Adrenal gland (tissue), 12 donors: Measurements from ENCODE around the gene TAL1. TPM values are rescaled to one million over a fixed set of nuclear protein-coding genes. Genes with fewer than 3 reads are reported as not detected.
"Not testable (repeated sequence)": the region's sequence is repeated elsewhere in the genome, so short reads cannot be mapped to it uniquely, and the experiment has no call there.

ENCODE experiments used
- DNase-seq, 7 donors: peaks; one replicate each; pipeline ENCODE4 v3.0.0-alpha.2; 2019 to 2020
- H3K27ac ChIP-seq, 5 donors: fragments of 200-600 bp; sonication (generic) in 4 of 5; 1 replicate in 3 of 5; 2 replicates in 2 of 5; pipeline versions ENCODE4 v1.5.1 to v1.8.0; 2016 to 2020; ENCODE audit warnings: mild to moderate bottlenecking in 1 of 5
- H3K27me3 ChIP-seq: fragments of 200-600 bp; 2 replicates; pipeline ENCODE4 v1.8.0; 2021
- H3K36me3 ChIP-seq, 2 donors: fragments of 200-600 bp; replicated peaks in 1 of 2; 1 replicate in 1 of 2; 2 replicates in 1 of 2; pipeline versions ENCODE4 v1.5.1 to v1.8.0; 2018 to 2022
- H3K4me1 ChIP-seq, 2 donors: fragments of 200-600 bp; replicated peaks in 1 of 2; 1 replicate in 1 of 2; 2 replicates in 1 of 2; pipeline versions ENCODE4 v1.5.1 to v1.8.0; 2018 to 2021
- H3K4me3 ChIP-seq, 4 donors: fragments of 200-600 bp; sonication (generic) in 3 of 4; one replicate each; pipeline ENCODE4 v1.5.1; 2016 to 2018
- H3K9me3 ChIP-seq, 3 donors: fragments of 200-600 bp; sonication (generic) in 1 of 3; replicated peaks in 1 of 3; 1 replicate in 2 of 3; 2 replicates in 1 of 3; pipeline versions ENCODE4 v1.5.1 to v1.8.0; 2016 to 2021
- POLR2A ChIP-seq, 2 donors: fragments of 450-650 bp; IDR thresholded peaks; one replicate each; pipeline ENCODE4 v1.6.1; 2017; ENCODE audit warnings: antibody characterized with exemption in 2 of 2, mild to moderate bottlenecking in 2 of 2, moderate library complexity in 1 of 2
- WGBS, 4 donors: extraction: QIAGEN DNeasy Blood & Tissue Kit in 2 of 4; methylation state at CpG; one replicate each; pipeline versions ENCODE4 v1.1.5 to v1.1.7; 2013 to 2017; 5-methylcytosine and 5-hydroxymethylcytosine counted together
- intact Hi-C, 2 donors: fragments of 100-400 bp; cut with DNase I; formaldehyde crosslinking; loops; one replicate each; pipeline versions ENCODE4 v1.14.1 to v1.15.0; 2022 to 2023
- polyA plus RNA-seq, 3 donors: library from polyadenylated mRNA; stranded (reverse); fragments of 200-250 nt in 2 of 3; fragments of 350-450 nt in 1 of 3; fragmentation: Illumina TruSeq in 1 of 3; extraction: RNeasy Lipid Tissue Mini Kit (QIAGEN cat#74804) in 1 of 3; gene quantifications; one replicate each; pipeline ENCODE4 v1.2.3, GENCODE V29; 2013 to 2014
- total RNA-seq, 9 donors: library from RNA; depleted of rRNA in 4 of 9; stranded (reverse); fragments of >200 nt in 4 of 9; fragments of 120-200 nt in 1 of 9; fragmentation: NEBNext Ultra II Directional in 1 of 9; extraction: Animal tissue kit (Norgen Biotek cat#: 25700) in 1 of 9; gene quantifications; one replicate each; pipeline versions ENCODE4 v1.1.0 to v1.2.4, GENCODE V29; 2013 to 2023
- TF ChIP-seq, protein P1 (sequence below), 6 experiments: fragments of 450-650 bp in 4 of 6; fragments of 200-600 bp in 2 of 6; sonication (generic) in 1 of 6; IDR thresholded peaks; 1 replicate in 5 of 6; 2 replicates in 1 of 6; pipeline versions ENCODE4 v1.5.1 to v1.8.0; 2016 to 2021; ENCODE audit warnings: antibody characterized with exemption in 6 of 6, mild to moderate bottlenecking in 2 of 6, moderate library complexity in 1 of 6
- donor health status: healthy with polysubstance abuse.
- donor health status: Bipolar disorder and iron deficiency.
- donor health status: DM: yes; HTN: yes; CAD: no.
- donor health status: DM: no; HTN: no; CAD: no.
- donor health status: DM: no; HTN: no; CAD: no.
- donor health status: DM: yes; HTN: yes; CAD: no.

The TAL1 gene
- total and polyA plus RNA-seq, 12 donors, result 1.2 to 13.4 (median 3.2) TPM

GRCh38 chr1:47205918-47206317 is 26.1 kb downstream of the TAL1 start:
- no peaks in the 10 kb centered on the region for H3K36me3 ChIP-seq
- intact Hi-C loops, result no loop called here
- H3K27me3 ChIP-seq, result no peaks in the 10 kb centered on the region
- no peak for DNase-seq
- H3K27ac ChIP-seq, result no peak overlapping the region
- no peak for TF ChIP-seq POLR2A (IDR thresholded peaks at IDR 0.05)
- 73 to 83% (median 79%) methylated on average over 5 of the region's 5 CpGs for WGBS, 4 donors
- no peak overlapping the region for H3K4me3 ChIP-seq
- H3K9me3 ChIP-seq, result no peaks in the 10 kb centered on the region
- H3K4me1 ChIP-seq, result no peaks in the 10 kb centered on the region

GRCh38 chr1:47203504-47203903 is 28.5 kb downstream of the TAL1 start:
- intact Hi-C loops, result not testable (repeated sequence)

DNA sequence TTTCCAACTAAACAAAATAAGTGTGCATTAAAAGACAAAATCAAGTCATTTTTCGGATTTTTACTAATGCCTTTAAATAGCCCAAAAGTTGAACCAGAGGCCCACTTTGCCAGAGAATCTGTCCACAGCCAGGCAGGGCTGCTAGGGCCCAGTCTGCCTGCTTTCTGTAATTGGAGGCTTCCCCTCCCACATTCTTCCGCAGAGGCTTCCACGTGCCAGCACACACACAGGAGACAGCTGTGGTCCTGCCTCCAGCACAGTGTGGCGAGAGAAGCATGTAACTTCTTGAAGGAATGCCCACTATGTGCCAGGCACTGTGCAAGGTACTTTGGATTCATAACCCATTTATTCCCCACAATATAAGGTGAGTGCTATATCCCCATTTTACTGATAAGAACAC is 30.8 kb downstream of the TAL1 start:
- WGBS, 4 donors, result 44 to 56% (median 50%) methylated on average over 4 of the region's 4 CpGs
- H3K27me3 ChIP-seq, result no peaks in the 10 kb centered on the region
- H3K4me3 ChIP-seq, result no peak overlapping the region
- TF ChIP-seq POLR2A (IDR thresholded peaks at IDR 0.05), result no peak
- TF ChIP-seq, protein P1, sequence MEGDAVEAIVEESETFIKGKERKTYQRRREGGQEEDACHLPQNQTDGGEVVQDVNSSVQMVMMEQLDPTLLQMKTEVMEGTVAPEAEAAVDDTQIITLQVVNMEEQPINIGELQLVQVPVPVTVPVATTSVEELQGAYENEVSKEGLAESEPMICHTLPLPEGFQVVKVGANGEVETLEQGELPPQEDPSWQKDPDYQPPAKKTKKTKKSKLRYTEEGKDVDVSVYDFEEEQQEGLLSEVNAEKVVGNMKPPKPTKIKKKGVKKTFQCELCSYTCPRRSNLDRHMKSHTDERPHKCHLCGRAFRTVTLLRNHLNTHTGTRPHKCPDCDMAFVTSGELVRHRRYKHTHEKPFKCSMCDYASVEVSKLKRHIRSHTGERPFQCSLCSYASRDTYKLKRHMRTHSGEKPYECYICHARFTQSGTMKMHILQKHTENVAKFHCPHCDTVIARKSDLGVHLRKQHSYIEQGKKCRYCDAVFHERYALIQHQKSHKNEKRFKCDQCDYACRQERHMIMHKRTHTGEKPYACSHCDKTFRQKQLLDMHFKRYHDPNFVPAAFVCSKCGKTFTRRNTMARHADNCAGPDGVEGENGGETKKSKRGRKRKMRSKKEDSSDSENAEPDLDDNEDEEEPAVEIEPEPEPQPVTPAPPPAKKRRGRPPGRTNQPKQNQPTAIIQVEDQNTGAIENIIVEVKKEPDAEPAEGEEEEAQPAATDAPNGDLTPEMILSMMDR (IDR thresholded peaks at IDR 0.05), result no peak
- no peaks in the 10 kb centered on the region for H3K36me3 ChIP-seq
- intact Hi-C loops, result no loop called here
- H3K9me3 ChIP-seq, result no peaks in the 10 kb centered on the region
- no peaks in the 10 kb centered on the region for H3K4me1 ChIP-seq
- H3K27ac ChIP-seq, result no peak overlapping the region
- no peak for DNase-seq

More at GRCh38 chr1:47203504-47203903, 28.5 kb downstream of the TAL1 start:
- not testable (repeated sequence) for H3K4me1 ChIP-seq, H3K9me3 ChIP-seq, H3K27ac ChIP-seq, H3K27me3 ChIP-seq, H3K4me3 ChIP-seq, DNase-seq, H3K36me3 ChIP-seq
- WGBS, 4 donors, result 28 to 48% (median 43%) methylated on average over 2 of the region's 2 CpGs

GRCh38 chr1:47198214-47198613 is 33.8 kb downstream of the TAL1 start:
- WGBS, 4 donors, result 71 to 80% (median 73%) methylated on average over 4 of the region's 4 CpGs
- H3K27ac ChIP-seq, result no peak overlapping the region
- H3K4me1 ChIP-seq, result no peaks in the 10 kb centered on the region
- H3K9me3 ChIP-seq, result no peaks in the 10 kb centered on the region
- DNase-seq, result no peak
- H3K27me3 ChIP-seq, result no peaks in the 10 kb centered on the region
- H3K36me3 ChIP-seq, result no peaks in the 10 kb centered on the region
- no peak for TF ChIP-seq POLR2A (IDR thresholded peaks at IDR 0.05)
- TF ChIP-seq, protein P1 (IDR thresholded peaks at IDR 0.05), result no peak
- H3K4me3 ChIP-seq, result no peak overlapping the region
- intact Hi-C loops, result no loop called here

GRCh38 chr1:47196622-47197021 is 35.4 kb downstream of the TAL1 start:
- no peaks in the 10 kb centered on the region for H3K27me3 ChIP-seq
- no peak overlapping the region for H3K4me3 ChIP-seq
- H3K27ac ChIP-seq, result no peak overlapping the region
- no peaks in the 10 kb centered on the region for H3K4me1 ChIP-seq
- H3K36me3 ChIP-seq, result no peaks in the 10 kb centered on the region
- 36 to 51% (median 43%) methylated on average over 2 to 3 of the region's 3 CpGs for WGBS, 4 donors
- TF ChIP-seq POLR2A (IDR thresholded peaks at IDR 0.05), result no peak
- TF ChIP-seq, protein P1 (IDR thresholded peaks at IDR 0.05), result no peak
- peak in 1 of 7 donors; percentile 35 for DNase-seq
- no peaks in the 10 kb centered on the region for H3K9me3 ChIP-seq
- intact Hi-C loops, result no loop called here

DNA sequence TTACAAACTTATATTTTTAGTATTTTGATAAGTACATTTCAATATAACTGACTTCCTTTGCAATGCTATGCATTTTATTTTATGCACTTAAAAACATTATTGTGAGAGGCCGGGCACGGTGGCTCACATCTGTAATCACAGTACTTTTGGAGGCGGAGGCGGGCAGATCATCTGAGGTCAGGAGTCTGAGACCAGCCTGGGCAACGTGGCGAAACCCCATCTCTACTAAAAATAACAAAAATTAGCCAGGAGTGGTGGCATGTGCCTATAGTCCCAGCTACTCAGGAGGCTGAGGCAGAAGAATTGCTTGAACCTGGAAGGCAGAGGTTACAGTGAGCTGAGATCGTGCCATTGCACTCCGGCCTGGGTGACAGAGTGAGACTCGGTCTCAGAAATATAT is 36.0 kb downstream of the TAL1 start:
- H3K27ac ChIP-seq, H3K4me3 ChIP-seq, H3K4me1 ChIP-seq, H3K27me3 ChIP-seq, intact Hi-C loops, DNase-seq, H3K9me3 ChIP-seq, H3K36me3 ChIP-seq: not testable (repeated sequence)
- 82 to 88% (median 86%) methylated on average over 9 of the region's 9 CpGs for WGBS, 4 donors
